ENCODE results near the gene BRIP1. TPM values are rescaled to one million over a fixed set of nuclear protein-coding genes. Genes with fewer than 3 reads are reported as not detected.
"Not testable (repeated sequence)": the region's sequence is repeated elsewhere in the genome, so short reads cannot be mapped to it uniquely, and the experiment has no call there.

BRIP1 gene
- total RNA-seq, 2 donors from 2014 or later, result 0.14 TPM

DNA sequence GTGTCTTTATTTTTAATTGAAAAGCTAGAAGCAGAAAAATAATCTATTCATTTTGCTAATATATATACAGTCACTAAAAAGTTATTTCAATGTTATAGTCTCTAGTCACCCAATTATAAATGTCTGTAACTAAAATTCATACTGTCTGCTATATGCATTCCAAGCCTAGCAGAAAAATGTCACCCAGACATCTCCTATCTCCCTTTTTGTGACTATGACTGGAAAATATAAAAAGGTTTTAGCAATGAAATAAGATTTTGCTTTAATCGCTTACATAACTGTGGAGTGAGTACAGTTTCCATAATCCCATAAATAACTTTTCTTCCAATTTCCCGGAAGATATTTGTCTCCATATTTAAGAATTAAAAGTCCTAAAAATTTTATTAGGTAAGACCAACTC, 88.6 kb downstream of the BRIP1 start:
- Histone ChIP-seq H3K27ac (no peak overlapping the region), H3K36me3 (no peaks in the 10 kb centered on the region), H3K4me3 (no peak overlapping the region), H3K9me3 (peaks cover 3% of the 10 kb centered on the region), H3K4me1 (ENCODE audit: control insufficient read depth in 1 of 2, low read depth in 2 of 2) (no peaks in the 10 kb centered on the region), H3K27me3 (replicated peaks; ENCODE audit: insufficient read depth) (no peaks in the 10 kb centered on the region)
- TF ChIP-seq, protein P1, sequence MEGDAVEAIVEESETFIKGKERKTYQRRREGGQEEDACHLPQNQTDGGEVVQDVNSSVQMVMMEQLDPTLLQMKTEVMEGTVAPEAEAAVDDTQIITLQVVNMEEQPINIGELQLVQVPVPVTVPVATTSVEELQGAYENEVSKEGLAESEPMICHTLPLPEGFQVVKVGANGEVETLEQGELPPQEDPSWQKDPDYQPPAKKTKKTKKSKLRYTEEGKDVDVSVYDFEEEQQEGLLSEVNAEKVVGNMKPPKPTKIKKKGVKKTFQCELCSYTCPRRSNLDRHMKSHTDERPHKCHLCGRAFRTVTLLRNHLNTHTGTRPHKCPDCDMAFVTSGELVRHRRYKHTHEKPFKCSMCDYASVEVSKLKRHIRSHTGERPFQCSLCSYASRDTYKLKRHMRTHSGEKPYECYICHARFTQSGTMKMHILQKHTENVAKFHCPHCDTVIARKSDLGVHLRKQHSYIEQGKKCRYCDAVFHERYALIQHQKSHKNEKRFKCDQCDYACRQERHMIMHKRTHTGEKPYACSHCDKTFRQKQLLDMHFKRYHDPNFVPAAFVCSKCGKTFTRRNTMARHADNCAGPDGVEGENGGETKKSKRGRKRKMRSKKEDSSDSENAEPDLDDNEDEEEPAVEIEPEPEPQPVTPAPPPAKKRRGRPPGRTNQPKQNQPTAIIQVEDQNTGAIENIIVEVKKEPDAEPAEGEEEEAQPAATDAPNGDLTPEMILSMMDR (IDR thresholded peaks at IDR 0.05), result no peak
- DNase-seq (ENCODE audit: low spot score) (no peak), ATAC-seq (ENCODE audit: insufficient number of reproducible peaks, low FRiP score, low read depth) (no peak)

DNA sequence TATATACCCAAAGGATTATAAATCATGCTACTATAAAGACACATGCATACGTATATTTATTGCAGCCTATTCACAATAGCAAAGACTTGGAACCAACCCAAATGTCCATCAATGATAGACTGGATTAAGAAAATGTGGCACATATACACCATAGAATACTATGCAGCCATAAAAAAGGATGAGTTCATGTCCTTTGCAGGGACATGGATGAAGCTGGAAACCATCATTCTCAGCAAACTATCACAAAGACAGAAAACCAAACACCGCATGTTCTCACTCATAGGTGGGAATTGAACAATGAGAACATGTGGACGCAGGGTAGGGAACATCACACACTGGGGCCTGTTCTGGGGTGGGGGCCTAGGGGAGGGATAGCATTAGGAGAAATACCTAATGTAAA, 89.2 kb downstream of the BRIP1 start:
- not testable (repeated sequence) for H3K27ac ChIP-seq; H3K4me1 ChIP-seq (ENCODE audit: control insufficient read depth in 1 of 2, low read depth in 2 of 2); ATAC-seq (ENCODE audit: insufficient number of reproducible peaks, low FRiP score, low read depth); H3K4me3 ChIP-seq; DNase-seq (ENCODE audit: low spot score); H3K36me3 ChIP-seq; H3K27me3 ChIP-seq (replicated peaks; ENCODE audit: insufficient read depth); H3K9me3 ChIP-seq

DNA sequence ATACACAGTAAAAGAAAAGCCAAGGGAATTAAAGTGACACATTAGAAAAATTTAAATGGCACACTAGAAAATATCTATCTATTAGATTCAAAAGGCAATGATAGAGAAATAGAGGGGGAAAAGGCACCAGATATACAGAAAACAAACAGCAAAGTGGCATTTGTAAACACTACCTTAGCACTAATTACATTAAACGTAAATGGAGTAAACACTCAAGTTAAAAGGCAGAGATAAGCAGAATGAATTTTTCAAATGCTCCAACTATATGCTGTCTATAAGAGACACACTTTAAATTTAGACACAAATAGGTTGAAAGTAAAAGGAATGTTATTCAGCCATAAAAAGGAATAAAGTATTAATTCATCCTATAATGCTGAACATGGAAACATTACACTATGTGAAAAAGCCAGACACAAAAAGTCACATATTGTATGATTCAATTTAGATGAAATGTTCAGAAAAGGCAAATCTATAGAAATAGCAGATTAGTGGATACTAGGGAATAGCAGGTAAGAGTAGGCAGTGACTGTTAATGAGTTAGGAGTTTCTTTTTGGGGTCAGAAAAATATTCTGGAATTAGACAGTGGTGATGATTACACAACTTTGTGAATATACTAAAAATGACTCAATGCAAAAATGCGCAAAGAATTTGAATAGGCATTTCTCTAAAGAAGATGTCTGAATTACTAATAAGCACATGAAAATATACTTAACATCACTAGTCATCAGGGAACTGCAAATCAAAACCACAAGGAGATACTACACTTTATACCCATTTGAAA, 92.4 kb downstream of the BRIP1 start:
- TF ChIP-seq, protein P1 (IDR thresholded peaks at IDR 0.05), result no peak

DNA sequence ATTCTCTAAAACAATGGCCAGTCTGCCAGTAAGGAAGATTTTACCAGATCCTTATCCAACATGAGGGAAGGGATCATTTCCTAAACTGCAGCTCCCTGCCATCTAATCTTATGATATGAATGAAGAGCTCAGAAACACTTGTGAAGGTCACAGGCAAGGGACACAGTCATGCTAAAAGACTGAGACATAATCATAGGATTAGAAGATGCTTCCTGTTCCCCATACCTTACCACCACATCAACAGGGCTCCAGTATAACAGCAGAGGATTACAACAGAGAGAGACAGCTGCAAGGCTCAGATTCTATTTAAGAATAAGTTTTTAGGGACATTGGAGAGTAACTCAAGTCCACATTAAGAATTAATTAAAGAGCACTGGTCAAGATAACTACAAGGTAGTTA, 93.3 kb downstream of the BRIP1 start:
- DNase-seq (ENCODE audit: low spot score) (no peak), ATAC-seq (ENCODE audit: insufficient number of reproducible peaks, low FRiP score, low read depth) (no peak)
- peaks cover 3% of the 10 kb centered on the region for H3K9me3 ChIP-seq
- no peak overlapping the region for H3K27ac ChIP-seq
- no peaks in the 10 kb centered on the region for H3K4me1 ChIP-seq (ENCODE audit: control insufficient read depth in 1 of 2, low read depth in 2 of 2)
- H3K36me3 ChIP-seq, result no peaks in the 10 kb centered on the region
- no peaks in the 10 kb centered on the region for H3K27me3 ChIP-seq (replicated peaks; ENCODE audit: insufficient read depth)
- TF ChIP-seq, protein P1 (IDR thresholded peaks at IDR 0.05), result no peak
- no peak overlapping the region for H3K4me3 ChIP-seq

More for the DNA sequence above, 92.4 kb downstream of the BRIP1 start:
- ATAC-seq (ENCODE audit: insufficient number of reproducible peaks, low FRiP score, low read depth) (no peak), DNase-seq (ENCODE audit: low spot score) (no peak)
- Histone ChIP-seq H3K27ac (no peak overlapping the region), H3K4me1 (ENCODE audit: control insufficient read depth in 1 of 2, low read depth in 2 of 2) (no peaks in the 10 kb centered on the region), H3K27me3 (replicated peaks; ENCODE audit: insufficient read depth) (no peaks in the 10 kb centered on the region), H3K36me3 (no peaks in the 10 kb centered on the region), H3K9me3 (peaks cover 3% of the 10 kb centered on the region), H3K4me3 (no peak overlapping the region)

DNA sequence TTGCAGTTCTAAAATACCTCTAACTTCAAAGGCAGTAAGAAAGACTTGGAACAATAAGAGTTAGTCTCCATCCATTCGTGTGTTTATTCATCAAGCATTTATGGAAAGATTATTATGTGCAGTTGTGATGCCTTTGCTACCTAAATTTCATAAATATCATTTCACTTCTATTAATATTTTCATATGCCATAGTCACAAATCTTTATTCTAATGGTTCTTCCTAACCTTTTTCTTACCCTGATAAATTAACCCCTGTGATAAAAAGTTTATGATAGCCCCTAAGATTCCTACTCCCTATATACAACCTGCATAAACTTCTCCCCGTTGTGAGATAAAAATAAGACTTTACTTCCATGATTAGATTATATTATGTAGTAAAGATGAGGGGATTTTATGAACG, 94.9 kb downstream of the BRIP1 start:
- no peak overlapping the region for H3K4me3 ChIP-seq
- no peaks in the 10 kb centered on the region for H3K36me3 ChIP-seq
- H3K9me3 ChIP-seq, result peaks cover 3% of the 10 kb centered on the region
- no peak overlapping the region for H3K27ac ChIP-seq
- H3K27me3 ChIP-seq (replicated peaks; ENCODE audit: insufficient read depth), result no peaks in the 10 kb centered on the region
- ATAC-seq (ENCODE audit: insufficient number of reproducible peaks, low FRiP score, low read depth) (no peak), DNase-seq (ENCODE audit: low spot score) (no peak)
- H3K4me1 ChIP-seq (ENCODE audit: control insufficient read depth in 1 of 2, low read depth in 2 of 2), result no peaks in the 10 kb centered on the region
- TF ChIP-seq, protein P1 (IDR thresholded peaks at IDR 0.05), result no peak

DNA sequence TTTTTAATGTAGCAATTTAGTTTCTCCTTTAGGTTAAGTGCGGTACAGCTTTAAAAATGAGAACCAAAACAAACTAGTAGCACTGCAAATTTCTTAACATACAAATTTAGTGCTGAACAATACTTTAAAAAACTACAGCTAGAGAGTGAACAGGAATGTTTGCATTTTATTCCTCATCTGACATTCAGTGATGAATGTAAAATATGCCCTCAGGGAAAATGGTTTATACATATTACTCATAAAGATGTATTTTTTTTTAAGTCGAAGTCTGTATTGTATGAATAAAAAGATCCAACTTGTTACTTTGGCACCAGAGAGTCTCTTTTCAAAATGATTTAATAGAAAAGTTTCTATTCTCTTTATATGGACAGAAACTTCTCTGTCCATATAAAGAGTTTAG, 96.8 kb downstream of the BRIP1 start:
- no peaks in the 10 kb centered on the region for H3K36me3 ChIP-seq
- TF ChIP-seq, protein P1 (IDR thresholded peaks at IDR 0.05), result no peak
- H3K4me3 ChIP-seq, result no peak overlapping the region
- ATAC-seq (ENCODE audit: insufficient number of reproducible peaks, low FRiP score, low read depth), result no peak
- DNase-seq (ENCODE audit: low spot score), result no peak
- no peak overlapping the region for H3K27ac ChIP-seq
- H3K9me3 ChIP-seq, result peaks cover 3% of the 10 kb centered on the region
- H3K27me3 ChIP-seq (replicated peaks; ENCODE audit: insufficient read depth), result no peaks in the 10 kb centered on the region
- H3K4me1 ChIP-seq (ENCODE audit: control insufficient read depth in 1 of 2, low read depth in 2 of 2), result no peaks in the 10 kb centered on the region
